Astrocyte of the spinal cord (primary cell): Measurements from ENCODE around the gene TNIP1.

Source experiments
- DNase-seq: peaks from one replicate; pipeline ENCODE4 v3.0.0; 2011; ENCODE audit warnings: low read depth, low spot score
- H3K4me3 ChIP-seq: 2 replicates; pipeline ENCODE4 v1.5.1; 2011; ENCODE audit warnings: low read depth, mild to moderate bottlenecking, low read length, moderate library complexity
- in situ Hi-C: cut with HindIII; loops from 2 replicates; pipeline ENCODE4 v1.10.0; 2017; ENCODE audit warnings: low sequenced_read_pairs
- TF ChIP-seq, protein P1 (sequence below): IDR thresholded peaks from 2 replicates; pipeline ENCODE4 v1.5.1; 2012; ENCODE audit warnings: low read depth, mild to moderate bottlenecking, low read length, inconsistent platforms

TNIP1 gene

DNA sequence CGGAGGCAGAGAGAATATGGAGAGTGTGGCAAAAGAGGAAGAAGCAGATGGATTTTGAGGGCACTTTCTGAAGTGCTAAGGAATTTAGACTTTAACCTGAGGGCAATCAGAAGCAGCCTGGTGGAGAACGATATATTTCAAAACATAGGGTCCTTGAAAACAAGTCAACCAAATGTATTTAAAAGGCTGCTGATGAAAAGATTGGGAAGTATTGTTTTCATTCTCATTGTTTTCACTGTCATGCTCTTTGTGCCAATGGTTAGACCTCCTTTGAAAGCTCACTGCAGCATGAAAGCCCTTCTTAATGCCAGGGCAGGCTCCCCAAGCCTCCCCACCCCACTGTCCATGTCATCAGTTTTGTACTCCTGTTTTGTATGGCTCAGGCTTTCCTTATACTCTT is 62.9 kb downstream of the TNIP1 start:
- in situ Hi-C loops, result no loop called here
- DNase-seq, result no peak
- TF ChIP-seq, protein P1, sequence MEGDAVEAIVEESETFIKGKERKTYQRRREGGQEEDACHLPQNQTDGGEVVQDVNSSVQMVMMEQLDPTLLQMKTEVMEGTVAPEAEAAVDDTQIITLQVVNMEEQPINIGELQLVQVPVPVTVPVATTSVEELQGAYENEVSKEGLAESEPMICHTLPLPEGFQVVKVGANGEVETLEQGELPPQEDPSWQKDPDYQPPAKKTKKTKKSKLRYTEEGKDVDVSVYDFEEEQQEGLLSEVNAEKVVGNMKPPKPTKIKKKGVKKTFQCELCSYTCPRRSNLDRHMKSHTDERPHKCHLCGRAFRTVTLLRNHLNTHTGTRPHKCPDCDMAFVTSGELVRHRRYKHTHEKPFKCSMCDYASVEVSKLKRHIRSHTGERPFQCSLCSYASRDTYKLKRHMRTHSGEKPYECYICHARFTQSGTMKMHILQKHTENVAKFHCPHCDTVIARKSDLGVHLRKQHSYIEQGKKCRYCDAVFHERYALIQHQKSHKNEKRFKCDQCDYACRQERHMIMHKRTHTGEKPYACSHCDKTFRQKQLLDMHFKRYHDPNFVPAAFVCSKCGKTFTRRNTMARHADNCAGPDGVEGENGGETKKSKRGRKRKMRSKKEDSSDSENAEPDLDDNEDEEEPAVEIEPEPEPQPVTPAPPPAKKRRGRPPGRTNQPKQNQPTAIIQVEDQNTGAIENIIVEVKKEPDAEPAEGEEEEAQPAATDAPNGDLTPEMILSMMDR, result no peak

DNA sequence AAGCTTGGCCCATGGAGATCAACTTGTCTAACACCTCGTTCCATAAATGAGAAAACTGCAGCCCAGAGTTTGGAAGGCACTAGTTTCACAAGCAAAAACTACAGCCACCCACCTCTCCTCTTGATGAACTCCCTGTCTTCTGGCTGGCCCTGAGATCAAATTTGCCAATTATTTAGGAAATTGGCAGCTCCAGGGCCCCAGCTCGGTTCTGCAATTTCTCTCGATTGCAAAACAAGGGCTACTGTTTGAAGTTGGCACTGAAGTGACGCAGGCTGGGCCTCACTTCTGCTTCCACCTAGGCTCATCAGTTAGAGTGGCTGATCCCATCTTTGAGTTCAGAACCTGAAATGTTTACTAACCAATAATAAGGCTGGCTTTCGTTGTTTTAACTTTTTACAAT is 64.1 kb downstream of the TNIP1 start:
- in situ Hi-C loops, result no loop called here
- TF ChIP-seq, protein P1, result no peak
- DNase-seq, result no peak
- no peak overlapping the region for H3K4me3 ChIP-seq

More for the DNA sequence above, 62.9 kb downstream of the TNIP1 start:
- no peak overlapping the region for H3K4me3 ChIP-seq

GRCh38 chr5:151015974-151016587 is 64.8 kb downstream of the TNIP1 start:
- DNase-seq, result no peak
- TF ChIP-seq, protein P1, result no peak
- in situ Hi-C loops, result no loop called here
- H3K4me3 ChIP-seq, result no peak overlapping the region

DNA sequence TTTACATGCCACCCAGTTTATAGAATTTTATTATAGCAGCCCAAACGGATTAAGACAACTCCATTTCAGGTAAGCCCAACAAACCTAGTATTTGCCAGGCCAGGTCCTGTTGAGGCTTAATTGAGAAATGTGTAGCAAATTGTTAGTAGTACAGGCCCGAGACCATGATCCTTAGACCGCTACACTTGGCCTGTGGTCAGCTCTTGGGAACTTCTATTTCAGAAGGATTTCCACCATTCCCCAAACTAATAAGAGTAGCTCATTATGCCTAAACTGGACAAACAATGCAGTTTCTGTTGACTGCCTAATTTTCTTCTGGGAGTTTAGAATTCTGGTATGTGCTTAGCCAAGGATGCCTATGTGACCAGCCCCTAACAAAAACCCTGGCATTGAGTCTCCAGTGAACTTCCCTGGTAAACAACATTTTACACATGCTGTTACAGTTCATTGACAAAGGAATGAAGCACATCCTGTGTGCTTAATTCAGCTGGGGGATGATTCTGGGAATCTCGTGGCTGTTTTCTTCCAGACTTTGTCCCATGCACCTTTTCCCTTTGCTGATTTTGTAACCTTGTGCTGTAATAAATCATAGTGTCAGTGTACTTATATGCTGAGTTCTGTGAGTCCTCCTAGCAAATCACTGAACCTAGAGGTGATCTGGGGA is 66.0 kb downstream of the TNIP1 start:
- TF ChIP-seq, protein P1, result no peak
- DNase-seq, result no peak
- no peak overlapping the region for H3K4me3 ChIP-seq
- in situ Hi-C loops, result no loop called here

- in situ Hi-C loops, result no loop called here
- no peak overlapping the region for H3K4me3 ChIP-seq
- TF ChIP-seq, protein P1, result no peak
- DNase-seq, result no peak
Observed at GRCh38 chr5:151012862-151013261, 68.0 kb downstream of the TNIP1 start.

DNA sequence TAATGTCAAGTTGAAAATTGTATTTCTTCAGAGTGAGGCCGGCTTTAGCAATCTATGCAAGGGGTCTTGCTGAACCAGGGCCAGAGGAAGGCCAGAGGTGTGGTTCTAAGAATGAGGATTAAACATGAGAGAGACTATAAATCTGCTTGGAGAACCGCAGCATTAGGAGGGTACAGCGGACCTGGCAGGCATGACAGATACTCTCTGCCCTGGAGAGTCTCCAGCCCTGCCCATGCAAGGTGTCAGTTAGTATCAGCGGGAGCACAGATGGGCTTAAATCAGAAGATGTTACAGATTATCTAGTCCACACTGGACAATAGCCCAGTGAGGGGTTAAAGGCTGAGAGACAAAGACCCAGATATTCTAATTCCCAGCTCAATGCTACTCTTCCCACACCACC is 71.9 kb downstream of the TNIP1 start:
- TF ChIP-seq, protein P1, result no peak
- no peak for DNase-seq
- H3K4me3 ChIP-seq, result no peak overlapping the region
- in situ Hi-C loops, result no loop called here

GRCh38 chr5:151008210-151008491 is 72.7 kb downstream of the TNIP1 start:
- TF ChIP-seq, protein P1, result no peak
- no peak for DNase-seq
- in situ Hi-C loops, result no loop called here
- no peak overlapping the region for H3K4me3 ChIP-seq
